HPDE6-E6E7 (cell line): ENCODE data around the gene FAM98A.

Source experiments
- DNase-seq: peaks from one replicate; pipeline ENCODE4 v3.0.0; 2011; ENCODE audit warnings: missing footprints; ENCODE audit errors: extremely low spot score

The FAM98A gene

DNA sequence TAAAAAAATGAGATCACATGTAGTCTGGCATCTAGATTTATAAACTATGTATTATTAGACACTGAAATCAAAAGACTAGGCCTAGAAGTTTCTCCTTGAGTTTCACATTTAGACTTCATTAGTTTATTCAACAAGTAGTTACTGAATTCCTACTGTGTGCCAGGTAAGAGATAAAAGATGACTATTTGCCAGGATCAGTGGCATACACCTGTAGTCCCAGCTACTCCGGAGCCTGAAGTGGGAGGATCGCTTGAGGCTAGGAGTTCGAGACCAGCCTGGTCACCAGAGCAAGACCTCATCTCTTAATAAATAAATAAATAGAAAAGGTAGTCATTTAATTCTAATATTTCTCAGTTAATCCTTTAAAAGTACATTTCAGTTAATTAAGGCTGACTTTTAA, 2.1 kb downstream of the FAM98A start:
- DNase-seq = no peak

DNA sequence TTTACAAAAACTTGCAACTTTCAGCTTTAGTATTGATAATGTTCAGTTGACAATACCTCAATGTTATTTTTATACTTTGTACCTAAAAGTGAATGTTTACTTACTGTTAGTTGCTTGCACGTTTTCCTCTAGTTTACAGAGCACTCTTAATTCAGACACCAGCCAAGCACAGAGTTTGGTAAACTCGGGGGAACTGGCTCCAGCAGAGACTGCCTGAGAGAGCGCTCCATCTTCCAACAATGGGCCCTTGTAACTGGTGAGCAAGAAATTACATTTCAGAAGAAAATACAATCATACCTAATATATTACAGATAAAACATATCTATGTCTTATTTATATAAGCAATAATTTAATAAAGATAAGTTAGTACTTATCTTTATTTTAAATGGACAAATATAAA, 3.7 kb downstream of the FAM98A start:
- no peak for DNase-seq

DNA sequence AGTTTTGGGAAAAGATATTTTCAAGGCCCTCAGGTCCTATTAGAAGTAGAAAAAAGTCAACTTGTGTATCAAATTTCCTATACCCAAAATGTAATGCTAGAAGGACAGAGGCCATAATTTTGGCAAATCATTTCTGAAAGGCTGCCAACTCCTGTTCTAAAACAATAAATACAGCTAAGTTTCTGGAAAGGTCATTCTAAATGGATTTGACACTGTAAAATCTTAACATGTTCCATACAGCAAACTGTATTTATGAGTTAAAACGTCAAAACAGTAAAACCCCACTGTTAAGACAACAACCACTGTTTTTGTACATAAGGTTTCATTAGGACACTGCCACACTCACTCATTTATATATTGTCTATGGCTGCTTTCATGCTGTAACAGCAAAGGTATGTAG, 9.7 kb downstream of the FAM98A start:
- DNase-seq = no peak

DNA sequence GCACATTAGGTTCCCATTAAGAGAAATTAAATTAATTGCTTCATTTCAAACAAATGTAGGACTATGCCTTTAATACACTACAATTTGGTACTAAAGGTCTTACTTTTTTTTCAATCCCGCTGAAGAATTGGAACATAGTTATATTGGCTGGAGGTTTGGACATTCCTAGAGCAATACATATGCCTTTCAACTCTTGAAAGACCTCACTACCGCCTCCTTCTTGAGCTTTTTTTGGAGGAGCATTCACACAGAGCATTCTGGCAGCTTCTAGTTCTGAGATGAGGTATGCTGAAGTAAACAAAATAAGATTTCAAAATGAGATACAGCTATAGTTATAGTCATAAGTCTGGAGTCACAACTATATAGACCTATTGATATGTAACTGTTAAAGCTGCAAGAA, 10.9 kb downstream of the FAM98A start:
- no peak for DNase-seq

DNA sequence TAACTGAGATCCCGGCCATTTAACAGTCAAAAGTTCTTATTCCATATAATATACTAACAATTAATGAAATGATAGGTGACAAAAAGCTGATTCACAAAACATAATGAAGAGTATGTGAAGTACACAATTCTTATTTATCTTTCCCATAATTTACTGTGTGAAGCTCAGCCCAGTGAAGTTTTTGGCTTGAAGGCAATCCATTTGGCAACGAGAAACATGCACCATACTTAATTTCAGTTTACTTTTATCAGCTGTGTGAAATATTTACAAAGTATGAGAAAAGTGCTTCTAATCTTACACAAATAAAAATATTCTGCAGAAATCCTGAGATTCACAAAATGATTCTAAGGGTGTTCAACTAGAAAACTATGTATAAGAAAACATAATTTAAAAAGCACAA, 12.3 kb downstream of the FAM98A start:
- no peak for DNase-seq

DNA sequence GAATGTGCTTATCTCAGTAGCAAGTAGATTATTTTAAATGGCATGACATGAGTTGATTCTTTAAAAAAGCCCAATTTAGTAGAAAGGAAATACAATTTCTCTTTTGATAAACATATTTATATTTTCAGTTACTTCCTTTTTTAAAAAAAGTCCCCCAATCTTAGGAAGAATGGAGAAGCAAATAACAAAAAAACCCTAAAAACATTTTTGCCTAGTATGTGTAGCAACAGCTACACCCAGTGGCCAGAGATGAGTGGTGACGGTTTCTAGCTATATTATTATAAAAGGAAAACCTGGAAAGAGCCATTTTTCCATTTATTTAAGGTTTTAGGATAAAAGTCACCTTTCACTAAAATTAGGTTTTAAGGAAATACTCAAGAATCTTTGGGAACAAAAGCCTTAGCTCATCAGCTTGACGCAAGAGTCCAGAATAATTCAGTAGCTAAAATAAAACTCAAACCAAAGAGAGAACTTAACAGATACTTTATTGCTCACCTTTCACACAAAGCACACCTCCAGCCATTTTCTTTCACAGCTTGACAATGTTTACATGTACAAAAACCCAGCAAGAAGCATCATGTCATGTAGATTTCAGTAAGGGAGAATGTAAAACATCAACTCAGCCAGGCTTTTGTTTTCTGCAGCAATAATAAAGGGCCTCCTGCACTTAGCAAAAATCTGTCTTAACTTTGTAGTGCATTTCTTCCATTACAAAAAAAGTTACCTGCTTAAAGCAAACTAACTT, 15.7 kb downstream of the FAM98A start:
- no peak for DNase-seq

DNA sequence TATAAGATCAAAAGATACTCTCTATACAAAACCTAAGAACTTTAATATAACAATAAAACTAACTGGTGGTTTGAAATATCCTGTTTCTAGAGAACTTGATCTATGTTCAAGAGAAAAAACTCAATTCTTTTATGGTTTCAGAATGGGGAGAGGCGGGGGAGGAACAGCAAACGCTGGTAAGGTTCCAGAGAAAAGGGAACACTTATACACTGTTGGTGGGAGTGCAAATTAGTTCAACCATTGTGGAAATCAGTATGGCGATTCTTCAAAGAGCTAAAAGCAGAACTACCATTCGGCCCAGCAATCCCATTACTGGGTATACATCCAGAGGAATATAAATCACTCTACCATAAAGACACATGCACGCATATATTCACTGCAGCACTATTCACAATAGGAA, 17.2 kb downstream of the FAM98A start:
- DNase-seq = no peak

DNA sequence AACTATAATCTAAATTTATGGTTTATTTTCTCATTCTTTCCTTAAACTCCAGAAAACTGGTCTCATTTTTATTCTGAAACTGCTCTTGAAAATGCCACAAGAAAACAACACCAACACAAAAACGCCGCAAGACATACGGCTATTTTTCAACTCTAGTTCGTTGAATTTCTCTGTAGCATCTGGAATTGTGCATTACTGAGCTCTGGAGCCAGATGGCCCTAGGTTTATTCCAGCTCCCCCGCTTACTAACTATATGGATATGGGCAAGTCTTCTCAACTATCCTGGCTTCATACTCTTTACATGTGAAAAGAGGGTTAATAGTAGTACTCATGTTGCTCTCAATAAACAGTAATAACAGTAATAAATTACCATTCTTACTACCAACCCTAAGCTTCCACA, 19.9 kb downstream of the FAM98A start:
- DNase-seq = no peak

DNA sequence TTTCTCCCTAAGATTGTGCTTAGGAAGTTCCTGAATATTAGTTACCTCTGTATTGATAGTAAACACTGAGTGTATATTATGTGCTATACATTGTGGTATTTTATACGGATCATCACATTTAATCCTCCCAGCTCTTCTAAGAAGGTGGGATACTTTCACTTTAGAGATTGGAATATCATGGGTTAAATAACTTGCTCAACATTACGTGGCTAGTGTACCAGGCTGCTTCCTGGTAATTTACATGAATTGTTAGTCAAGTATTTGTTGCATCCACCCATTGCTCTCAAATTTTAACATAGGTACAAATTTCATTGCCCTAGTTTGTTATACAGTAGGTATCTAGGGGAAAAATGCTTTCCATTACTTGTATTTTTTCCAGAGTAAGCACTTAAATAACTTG, 21.4 kb downstream of the FAM98A start:
- no peak for DNase-seq

DNA sequence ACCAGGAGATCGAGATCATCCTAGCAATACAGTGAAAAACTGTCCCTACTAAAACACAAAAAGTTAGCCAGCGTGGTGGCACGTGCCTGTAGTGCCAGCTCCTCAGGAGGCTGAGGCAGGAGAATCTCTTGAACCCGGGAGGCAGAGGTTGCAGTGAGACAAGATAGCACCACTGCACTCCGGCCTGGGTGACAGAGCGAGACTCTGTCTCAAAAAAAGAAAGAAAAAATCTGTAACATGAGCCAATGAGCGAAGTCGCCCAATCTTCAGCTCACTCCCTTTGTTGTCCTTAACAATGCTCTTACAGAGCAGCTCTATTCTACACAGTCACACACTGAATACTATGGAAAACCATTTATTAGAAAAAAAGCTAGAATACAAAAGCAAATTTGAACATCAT, 22.0 kb downstream of the FAM98A start:
- DNase-seq = no peak

DNA sequence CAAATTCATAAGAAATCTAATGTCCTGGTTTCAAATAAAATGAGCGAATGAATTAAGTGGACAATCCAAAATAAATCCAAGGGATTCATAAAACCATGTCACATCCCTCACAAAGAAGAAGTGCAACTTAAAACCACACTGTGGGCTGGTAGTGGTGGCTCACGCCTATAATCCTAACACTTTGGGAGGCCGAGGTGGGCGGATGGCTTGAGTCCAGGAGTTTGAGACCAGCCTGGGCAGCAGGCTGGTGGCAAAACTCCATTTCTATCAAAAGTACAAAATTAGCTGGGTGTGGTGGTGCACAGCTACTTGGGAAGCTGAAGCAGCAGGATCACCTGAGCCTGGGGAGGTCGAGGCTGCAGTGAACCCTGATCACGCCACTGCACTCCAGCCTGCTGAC, 25.4 kb downstream of the FAM98A start:
- DNase-seq = no peak

DNA sequence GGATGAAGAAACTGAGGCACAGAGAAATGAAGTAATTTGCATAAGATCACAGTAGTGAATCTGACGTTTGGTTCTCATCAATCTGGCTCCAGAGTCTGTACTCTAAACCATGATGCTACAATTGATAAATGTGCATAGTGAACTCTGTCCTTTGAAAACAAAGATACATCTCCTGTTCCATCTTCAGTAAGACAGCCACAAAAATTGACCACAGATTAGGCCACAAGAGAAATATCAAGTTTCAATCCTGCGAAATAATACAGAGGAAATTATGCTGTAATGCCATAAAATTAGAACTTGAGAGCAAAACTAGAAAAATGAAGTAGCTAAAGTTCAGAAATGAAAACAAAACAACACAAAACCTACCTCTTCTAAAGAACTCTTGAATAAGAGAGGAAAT, 28.4 kb downstream of the FAM98A start:
- no peak for DNase-seq

DNA sequence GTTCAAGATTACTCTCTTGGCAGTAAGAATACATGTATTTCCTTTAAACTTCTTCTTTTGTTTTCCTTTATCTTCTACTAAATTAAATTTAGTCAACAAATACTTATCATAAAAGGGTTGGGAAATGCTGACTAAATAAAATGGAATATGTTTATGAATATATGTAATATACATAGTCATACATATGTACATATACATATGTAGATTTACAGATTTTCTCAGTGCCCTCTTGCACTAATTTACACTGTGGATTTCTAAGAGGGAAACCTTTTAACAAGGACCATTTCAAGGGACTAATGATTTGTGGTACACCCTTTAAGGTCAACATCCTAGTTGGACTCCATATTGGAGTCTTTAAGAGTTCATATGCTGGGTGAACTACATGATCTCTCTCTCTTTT, 37.2 kb downstream of the FAM98A start:
- DNase-seq = no peak

DNA sequence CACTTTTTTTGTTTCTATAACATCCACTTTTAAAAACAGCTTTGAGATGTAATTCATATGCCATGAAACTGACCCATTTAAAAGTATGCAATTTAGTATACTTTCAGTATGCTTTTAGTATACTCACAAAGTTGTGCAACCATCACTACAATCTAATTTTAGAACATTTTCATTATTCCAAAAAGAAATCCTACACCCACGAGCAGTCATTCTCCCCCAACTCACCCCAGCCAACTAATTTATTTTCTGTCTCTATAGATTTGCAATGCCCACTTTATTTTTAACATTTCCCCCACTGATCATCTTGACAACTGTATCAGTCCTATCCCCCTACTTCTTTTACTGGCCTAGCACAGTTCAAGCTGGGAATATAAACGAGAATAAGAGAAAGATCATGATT, 39.1 kb downstream of the FAM98A start:
- no peak for DNase-seq

DNA sequence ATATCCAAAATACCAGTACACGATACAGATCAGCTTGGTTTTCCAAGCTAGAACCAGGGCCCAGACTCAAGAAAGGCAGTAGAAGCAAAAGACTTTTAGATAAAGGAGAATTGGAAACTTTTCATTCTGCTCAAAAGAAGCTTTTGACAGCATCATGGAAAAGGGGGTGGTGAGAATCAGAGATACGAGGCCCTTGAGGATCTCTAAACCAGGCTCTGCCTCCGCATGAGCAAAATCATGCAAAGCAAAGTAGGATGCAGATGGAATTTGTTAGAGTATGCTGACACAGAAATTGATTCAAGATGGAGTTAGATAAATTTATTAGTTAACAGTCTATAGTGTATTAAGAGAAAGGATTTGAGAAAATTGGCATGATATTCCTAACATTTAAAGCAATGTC, 39.8 kb downstream of the FAM98A start:
- DNase-seq = no peak

DNA sequence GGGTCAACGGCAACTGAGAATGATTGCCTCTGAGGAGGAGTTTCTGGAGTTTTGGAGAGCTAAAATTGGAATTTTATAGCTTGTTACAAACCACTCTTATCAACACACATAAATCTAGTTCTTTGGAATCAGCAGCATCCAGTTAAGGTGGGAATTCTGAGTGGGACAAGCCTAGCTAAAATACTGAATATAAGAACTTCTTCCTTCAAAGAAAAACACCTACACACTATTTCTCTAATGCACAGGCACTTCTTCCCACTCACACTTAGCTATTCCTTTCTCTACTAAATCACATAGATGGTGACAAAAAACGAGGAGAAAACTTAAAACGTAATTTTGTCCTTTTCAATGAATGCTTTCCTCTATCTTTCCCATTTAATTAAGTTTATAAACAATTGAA, 43.4 kb downstream of the FAM98A start:
- DNase-seq = no peak

DNA sequence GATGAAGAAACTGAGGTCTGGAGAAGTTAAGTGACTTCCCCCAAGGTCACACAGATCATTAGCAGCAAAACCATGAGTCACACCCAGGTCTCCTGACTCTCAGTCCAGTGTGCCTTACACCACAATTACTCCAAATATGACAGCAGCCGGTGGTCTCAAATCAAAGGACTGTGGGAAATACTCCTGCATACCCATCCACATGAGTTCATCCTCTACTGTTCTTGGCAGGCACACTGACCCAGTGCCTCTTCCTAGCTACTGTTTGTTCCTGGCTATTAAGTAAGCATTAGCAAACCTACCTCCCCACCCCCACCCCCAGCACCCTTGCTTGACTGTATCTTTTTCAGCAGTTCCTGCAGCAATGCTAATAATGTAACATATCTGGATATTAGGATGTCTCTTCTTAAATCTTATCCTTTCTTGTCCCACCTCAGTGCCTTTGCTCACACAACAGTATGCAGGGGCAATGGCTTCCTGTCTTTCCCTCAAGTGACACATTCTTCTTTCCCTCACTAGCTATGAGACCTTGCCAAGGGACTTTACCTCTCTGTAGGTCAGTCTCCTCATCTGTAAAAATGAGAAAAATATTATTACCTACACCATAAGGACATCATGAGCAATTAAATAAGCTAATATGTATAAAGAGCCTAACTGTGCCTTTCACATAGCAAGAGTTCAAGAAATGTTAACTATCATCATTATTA, 46.2 kb downstream of the FAM98A start:
- no peak for DNase-seq

DNA sequence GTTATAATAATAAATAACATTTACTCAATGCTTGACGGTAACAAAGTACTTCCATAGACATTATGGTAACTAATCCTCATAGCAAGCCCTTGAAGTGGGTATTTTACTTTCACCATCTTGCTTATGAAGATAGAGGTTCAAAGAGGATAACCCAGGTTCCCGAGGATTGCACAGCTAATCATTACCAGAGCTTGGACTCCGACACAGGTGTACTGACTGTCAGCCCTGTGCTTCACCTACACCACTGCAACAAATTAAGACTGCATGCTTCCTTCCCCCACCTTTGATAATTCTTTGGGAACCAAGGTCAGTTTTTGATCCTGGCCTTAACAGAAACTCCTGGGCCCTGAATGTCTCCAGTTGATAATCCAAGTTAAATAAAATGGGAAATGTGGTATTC, 48.9 kb downstream of the FAM98A start:
- no peak for DNase-seq

DNA sequence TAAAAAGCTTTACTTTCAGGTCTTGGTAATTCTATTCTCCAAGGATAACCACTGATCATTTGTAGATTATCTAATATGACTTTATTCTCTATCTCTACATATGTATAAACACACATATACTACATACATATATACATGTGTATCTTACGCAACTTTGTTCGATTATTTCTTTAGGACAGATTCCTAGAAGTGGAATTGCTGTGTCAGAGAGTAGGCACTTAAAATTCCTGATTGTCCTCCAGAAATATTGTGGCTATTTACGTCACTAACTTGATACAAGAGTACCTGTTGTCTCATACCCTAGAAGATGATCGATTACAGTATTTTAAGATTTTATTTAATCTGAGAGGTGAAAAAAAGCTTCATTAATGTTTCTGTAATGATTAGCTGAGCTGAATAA, 57.9 kb downstream of the FAM98A start:
- DNase-seq = no peak

DNA sequence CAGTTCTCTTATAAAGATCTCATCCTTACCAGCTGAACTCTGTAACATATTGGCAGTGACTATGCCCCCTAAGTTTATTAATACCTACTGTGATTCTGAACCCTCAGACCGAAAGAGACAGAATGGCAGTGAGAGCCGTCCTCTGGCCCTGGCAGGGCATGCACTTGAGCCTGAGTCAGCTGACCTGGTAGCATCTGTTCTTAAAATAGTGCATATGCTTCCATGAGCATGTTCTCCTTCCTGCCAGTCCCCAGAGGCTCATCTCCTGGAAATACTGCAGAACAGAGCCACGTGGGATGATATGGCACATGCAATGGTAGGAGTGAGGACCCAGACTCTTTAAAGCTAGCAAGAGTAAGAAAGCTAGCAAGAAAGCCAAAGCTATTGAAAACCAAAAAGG, 63.7 kb downstream of the FAM98A start:
- no peak for DNase-seq
